NCI-H82 (cell line): ENCODE measurements around the gene ADRB2.
A peak's percentile ranks its signal among the peaks of the same experiment; 100 is the strongest.
"Not testable (repeated sequence)": the region's sequence is repeated elsewhere in the genome, so short reads cannot be mapped to it uniquely, and the experiment has no call there.

Experiments used
- DNase-seq: peaks from one replicate; lab custom pipeline; 2025; lab: John Stamatoyannopoulos, UW

ADRB2 gene

DNA sequence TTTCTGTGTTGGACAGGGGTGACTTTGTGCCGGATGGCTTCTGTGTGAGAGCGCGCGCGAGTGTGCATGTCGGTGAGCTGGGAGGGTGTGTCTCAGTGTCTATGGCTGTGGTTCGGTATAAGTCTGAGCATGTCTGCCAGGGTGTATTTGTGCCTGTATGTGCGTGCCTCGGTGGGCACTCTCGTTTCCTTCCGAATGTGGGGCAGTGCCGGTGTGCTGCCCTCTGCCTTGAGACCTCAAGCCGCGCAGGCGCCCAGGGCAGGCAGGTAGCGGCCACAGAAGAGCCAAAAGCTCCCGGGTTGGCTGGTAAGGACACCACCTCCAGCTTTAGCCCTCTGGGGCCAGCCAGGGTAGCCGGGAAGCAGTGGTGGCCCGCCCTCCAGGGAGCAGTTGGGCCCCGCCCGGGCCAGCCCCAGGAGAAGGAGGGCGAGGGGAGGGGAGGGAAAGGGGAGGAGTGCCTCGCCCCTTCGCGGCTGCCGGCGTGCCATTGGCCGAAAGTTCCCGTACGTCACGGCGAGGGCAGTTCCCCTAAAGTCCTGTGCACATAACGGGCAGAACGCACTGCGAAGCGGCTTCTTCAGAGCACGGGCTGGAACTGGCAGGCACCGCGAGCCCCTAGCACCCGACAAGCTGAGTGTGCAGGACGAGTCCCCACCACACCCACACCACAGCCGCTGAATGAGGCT, at the start of gene ADRB2:
TSS of gene ADRB2 (plus strand) at position 559 of the 686 bp plus-strand sequence. CDS start 221 bp downstream, outside the sequence.
- peak; percentile 89 for DNase-seq

DNA sequence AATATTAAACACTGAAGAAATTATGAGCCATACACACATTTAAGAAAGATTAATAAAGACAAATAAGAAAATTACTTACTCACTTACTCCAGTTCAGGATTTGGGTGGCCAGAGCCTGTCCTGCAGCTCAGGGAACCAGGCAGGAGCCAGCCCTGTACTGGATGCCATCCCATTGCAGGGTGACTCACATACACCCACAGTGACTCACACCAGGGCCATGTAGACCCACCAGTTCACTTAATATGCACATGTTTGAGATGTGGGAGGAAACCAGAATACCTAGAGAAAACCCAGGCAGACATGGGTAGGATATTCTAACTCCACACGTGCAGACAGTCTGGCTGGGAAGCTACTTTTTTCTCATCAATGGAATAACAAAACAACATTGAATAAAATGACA, 49.6 kb upstream of the ADRB2 start:
- no peak for DNase-seq

DNA sequence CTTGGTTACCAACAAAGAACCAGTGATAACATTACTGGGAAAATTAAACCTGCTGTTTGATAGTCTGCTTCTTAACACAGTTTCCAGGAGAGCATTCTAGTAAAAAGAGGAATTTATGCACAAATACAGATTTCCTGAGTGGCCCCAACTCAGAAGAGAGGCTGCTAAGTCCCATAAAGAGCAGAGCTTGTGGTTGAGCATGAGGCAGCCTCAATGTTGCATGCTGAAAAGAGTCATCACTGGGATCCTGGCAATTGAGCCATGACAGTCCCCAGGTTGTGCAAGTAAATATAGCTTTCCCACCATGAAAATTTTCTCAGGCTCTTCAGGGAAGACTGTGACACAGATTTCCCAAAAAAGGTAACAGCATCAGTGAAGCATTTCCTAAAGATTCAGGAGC, 47.5 kb upstream of the ADRB2 start:
- no peak for DNase-seq

DNA sequence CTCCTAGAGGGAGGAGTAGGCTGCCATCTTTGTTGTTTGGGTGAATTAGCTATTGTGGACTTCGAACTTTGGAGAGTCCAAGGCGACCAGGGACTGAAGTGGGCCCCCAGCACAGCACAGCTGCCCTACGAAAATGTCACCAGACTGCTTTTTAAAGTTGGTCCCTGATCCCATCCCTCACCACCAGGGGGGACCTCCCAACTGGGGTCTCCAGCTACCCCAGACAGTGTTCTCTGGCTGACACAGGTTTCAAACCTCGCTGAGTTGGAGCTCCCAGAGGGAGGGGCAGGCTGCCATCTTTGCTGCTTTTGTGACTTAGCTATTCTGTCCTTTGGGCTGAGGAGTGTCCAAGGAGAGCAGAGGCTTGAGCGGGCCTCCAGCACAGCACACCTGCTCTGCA, 45.7 kb upstream of the ADRB2 start:
- no peak for DNase-seq

DNA sequence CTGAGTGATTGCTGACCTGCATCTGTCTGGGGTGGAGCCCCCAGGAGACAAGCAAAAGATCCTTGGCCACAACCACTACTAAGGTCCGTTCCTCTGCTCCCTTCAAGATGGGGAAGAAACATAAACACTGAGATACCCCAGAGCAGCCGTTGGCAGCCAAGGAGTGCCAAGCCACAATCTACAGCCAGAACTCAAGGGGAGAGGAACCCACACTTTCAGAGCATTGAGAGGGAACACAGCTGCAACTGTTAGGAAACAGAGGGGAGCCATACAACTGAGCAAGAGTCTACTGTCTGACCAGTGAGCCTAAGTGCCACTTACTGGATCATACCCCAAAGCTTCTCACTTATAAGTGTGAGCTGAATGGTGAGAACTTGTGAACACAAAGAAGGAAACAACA, 44.6 kb upstream of the ADRB2 start:
- DNase-seq = no peak

DNA sequence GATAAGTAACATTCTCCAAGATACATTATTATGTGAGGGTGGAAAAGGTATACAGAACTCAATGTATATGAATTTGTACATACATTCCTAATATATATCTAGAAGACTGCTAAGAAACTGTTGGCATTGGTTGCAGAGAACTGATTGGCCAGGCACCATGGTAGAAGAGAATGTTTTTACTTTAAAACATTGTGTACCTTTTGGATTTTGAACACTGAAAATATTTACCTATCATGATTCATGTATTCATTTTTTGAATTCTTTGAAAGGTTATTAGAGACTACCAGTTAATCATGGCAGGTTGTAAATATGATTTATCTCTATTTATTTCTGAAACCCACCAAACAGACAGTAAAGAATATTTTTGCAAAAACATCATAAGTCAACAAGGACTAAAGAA, 41.2 kb upstream of the ADRB2 start:
- no peak for DNase-seq

DNA sequence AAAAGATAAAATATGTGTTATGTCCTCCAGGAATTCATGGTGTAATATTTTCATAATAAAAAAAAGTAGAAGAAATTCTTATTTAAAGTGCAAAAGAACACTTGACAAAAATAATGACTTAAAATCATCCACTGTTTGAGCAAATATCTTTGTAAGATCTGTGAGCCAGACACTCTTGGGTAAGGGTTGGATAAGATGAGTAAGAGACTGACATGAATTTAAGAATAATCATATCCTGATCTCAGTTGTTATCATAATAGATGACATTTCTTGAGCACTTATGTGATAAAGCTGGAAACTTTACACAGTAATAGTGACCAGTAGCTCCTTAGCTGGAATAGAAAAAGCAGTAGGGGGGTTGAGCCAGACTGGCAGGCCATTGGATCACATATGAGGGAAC, 40.0 kb upstream of the ADRB2 start:
- DNase-seq = no peak

DNA sequence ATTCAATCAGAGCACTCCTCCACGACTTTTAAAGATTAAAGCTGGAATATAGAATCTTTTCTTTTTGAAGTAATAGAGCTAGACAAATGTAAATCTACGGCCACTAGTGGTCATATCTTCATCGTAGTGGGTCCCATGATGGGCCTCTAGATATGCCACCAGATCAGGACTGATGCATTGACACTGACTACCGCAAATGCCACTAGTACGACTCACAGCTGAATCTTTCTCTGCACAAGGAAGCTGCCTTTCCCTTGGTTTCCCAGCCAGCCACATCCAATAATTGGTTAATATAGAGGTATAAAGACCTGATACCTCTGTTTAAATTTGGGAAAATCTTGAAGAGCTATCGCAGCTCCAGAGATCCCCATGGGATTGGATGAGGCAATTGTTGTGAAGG, 37.8 kb upstream of the ADRB2 start:
- DNase-seq = no peak

DNA sequence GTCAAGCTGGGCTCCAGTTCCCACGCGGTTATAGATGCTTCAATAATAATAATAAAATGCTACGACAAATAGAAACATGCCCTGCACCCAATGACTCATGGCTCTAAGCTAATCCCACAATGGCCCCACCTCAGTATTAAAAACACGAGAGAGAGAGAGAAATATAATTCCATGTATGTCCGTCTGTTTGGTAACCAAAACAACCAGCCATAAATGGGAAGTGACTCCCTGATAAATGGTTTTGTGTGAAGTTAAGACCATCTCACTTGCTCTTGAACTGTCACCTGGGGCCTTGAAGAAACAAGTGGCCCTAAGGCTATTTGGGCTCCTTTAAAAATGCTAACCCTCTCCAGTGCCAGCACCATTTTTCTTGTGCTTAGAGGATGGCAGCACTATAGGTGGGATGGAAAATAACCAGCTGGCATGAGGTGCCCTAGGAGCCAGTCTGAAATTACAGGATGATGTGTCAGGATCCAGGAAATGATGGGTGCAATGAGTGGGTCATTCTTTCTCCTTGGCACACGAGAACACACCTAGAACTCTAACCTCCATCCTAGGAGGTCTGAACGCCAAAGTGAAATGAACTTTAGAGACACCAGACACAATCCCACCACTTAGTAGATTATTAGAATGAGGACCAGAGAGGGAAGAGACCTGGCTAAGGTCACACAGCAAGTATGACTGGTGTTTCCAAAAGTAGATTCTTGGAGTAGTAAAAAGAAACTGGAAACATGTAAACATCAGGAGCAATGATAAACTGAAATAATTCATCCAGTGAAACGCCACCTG, 35.7 kb upstream of the ADRB2 start:
- DNase-seq = no peak

DNA sequence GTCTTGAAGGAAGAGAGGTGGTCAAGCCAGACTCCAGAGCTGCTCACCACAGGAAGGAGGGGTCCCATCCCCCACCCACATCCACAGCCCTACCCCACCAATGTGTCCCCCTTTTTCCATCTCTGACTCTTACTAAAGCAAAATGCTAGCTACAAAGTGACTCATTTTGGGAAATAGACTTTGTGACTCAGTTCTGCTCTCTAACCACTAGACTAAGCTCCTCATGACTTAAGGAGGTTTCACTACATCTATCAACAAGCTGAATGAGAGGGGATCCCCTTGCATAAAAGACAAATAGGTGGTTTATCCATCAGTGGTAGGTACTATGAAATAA, 35.1 kb upstream of the ADRB2 start:
- DNase-seq = no peak

DNA sequence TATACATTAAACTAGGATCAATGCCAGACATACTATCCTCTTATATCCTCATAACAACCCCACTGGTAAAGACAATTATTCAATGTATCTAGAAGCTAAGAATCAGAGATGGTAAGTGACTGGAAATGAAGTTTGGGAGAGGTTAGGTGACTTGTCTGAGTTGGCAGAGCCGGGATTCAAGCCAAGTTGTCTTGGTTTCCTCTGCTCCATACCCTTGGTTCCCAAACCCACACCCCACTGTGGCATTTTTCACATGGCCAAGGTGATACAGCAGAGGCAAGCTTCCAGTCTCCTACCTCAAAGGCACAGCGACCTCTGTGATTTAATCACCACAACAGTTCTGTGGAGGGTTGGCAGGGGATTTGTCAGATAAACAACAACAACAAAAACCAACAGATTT, 34.7 kb upstream of the ADRB2 start:
- DNase-seq = no peak

DNA sequence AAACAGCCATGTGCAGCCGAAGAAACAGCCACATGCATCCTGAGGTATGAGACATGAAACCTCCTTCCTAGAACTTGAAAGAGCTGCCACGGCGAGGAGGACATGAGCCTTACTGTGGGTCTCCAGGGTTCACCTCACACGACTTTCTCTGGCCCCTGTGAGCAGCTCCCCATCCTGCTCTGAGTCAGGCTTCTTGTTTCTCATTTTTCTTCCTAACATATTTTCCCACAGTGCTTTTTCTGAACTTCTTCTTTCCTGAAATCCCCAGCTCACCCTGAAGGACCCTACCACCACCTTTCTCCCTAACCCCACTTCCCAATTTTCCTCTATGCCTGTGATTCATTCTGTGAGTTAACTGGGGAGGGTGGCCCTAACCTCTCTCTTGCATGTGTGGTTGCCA, 33.7 kb upstream of the ADRB2 start:
- DNase-seq = no peak

DNA sequence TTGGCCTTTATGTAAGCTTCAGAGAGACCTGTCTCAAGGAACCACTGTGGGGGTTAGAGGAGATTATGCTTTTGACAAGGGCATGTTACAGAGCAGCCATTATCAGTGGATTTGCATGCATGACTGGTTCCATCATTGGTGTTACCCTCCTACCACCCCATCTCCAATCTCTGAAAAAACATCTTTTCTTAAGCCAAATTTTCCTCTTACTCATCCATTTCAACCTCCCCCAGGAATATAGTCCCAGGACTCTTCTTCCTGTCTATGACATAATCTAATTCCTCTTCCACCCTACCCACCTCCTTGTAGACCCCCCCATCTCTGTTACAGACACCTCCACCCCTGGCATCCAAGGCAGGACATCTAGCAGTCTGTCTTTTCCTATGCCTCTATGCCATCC, 33.1 kb upstream of the ADRB2 start:
- DNase-seq = no peak

DNA sequence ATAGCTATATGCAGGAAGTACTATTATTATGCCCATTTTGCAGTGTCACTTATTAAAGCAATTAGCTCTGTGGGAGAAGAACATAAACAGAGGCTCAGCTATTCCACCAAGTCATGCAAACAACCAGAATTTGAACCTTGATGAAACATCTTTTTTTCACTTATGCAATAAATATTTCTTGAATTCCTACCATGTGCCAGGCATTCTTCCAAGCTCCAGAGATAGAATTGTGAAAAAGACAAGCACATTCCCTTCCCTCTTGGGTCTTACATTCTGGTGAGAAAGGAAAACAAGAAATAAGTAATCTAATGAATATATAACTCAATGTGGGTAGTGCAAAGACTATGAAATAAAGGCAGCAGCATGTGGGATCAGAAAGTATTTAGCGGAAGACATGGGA, 32.1 kb upstream of the ADRB2 start:
- DNase-seq = no peak

DNA sequence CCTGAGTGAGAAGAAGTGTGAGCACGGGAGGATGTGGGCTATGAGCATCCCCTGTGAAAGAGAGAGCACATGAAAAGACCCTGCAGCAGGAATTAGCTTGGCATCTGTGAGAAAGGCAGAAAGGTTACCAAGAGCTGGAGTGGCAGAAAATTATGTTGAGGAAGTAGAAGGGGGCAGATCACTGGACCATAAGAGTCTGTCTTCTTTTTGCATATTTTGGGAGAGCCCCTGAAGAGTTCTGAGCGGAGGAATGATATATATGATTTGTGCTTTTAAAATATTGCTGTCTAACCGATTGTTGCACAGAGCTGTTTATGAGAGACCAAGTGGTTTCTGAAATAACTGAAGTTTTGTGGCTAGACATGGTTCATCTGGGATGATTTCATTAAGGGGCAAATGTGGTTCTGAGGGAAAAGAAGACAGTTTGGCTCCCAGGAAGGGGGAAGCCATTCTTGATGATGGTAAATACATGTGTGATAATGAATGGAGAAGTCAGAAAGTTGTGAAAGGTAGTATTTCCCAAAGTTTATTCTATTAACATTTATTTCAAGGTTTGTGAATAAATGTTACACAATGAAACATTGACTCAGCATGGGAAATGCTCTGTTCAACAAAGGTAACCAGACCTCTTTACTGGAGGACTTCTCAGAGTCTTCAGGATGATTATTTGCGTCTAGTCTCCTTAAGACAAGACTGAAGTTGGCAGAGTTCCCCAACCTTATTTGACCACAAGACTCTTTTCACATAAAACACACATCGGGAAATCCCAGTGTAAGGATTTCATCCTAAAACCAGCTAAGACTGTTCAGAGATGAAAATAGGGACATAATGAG, 31.5 kb upstream of the ADRB2 start:
- DNase-seq = no peak

DNA sequence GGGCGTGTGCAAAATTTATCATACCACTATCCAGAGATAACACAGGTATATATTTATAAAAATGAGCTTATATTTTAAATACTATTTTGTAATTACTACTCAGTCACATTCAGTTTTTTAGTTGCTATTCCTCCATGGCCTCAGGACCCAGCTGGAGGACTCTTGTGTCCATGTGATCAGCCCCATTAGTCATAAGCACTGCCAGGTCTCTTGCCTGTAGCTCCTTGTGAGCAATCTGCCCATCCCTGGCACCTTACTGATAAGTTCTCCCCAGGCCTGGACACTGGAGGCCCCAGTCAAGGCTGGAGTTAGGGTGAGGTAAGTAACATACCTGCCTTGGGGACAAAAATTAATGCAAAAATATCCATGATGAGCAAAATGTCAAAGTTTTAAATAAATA, 29.5 kb upstream of the ADRB2 start:
- no peak for DNase-seq

DNA sequence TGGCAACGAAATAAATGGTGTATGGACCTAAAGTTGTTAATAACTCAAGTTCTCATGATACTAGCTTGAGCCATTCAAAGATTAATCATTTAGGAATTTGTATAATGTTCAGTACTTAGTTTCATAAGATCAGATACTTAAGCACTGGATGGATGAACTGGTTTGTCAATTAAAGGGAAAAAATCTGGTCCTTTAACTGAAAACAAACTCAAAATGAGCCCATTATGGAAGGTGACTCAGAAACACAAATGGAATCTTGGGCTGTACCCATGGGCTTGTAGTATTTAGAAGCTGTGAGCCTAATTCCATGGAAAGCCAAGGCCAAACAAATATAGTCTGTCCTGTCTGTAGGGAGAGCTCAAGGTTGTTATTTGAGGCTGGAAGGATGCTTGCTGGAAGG, 27.6 kb upstream of the ADRB2 start:
- no peak for DNase-seq

DNA sequence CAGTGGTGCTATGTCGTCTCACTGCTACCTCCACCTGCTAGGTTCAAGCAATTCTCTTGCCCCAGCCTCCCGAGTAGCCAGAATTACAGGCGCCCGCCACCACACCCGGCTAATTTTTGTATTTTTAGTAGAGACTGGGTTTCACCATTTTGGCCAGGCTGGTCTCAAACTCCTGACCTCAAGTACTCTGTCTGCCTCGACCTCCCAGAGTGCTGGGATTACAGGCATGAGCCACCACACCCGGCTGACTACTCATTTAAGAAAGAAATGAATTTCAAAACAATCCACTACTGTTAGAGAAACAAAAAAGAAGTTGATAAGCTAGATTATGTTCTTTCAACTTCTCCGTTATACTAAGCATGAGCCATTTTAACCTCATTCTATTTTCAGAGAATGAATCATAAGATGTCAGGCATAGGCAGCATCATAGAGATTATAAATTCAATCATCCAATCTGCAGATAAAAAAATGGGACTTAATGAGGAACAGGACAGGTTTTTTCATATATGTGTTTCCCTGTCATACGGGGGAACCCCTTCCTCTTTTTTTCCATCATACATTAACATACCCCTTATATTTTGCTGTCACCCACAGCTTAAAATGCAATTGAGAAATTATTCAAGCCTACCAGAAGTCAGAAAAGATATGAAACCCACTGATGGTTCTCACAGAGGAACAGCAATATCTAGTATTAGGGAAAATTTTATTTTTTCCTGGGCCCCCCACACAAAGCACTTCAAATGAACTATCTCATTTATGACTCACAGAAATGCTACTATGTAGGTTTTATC, 26.5 kb upstream of the ADRB2 start:
- DNase-seq = no peak

DNA sequence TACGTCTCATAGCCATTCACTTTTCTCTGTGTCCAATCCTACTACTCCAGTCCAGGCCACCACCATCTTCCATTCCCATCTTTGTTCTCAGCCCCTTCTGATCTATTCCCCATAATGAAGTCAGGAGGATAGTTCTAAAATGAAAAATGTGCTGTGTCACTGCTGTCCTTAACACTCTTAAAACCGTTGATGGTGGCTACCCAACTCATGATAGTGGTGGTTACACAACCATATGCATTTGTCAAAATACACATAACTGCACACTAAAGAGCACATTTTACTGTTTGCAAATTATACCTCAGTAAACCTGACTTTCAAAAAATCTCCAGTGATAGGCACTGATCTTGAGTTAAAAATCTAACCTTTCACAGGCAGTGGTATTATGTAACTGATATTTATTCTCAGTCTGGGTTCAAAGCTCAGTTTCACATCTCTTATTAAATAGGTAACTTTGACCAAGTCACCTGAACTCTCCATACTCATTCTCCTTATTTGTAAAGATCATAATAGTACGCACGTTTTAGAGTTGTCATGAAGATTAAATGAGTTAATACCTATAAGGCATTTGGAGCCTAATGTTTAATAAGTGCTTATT, 24.6 kb upstream of the ADRB2 start:
- DNase-seq = no peak

DNA sequence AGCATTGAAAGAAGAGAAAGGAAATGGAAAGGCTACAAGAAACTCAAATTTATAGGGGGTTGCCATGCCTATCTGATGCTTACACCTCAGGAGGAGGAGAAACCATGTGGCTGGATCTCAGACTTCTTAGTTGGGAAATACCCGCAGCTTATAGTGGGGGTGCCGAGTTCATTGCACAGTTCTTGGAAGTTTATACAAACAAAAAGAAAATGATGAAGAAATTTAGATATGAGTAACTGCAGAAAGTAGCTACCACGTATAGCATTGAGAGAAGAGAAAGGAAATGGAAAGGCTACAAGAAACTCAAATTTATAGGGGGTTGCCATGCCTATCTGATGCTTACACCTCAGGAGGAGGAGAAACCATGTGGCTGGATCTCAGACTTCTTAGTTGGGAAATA, 23.0 kb upstream of the ADRB2 start:
- not testable (repeated sequence) for DNase-seq

DNA sequence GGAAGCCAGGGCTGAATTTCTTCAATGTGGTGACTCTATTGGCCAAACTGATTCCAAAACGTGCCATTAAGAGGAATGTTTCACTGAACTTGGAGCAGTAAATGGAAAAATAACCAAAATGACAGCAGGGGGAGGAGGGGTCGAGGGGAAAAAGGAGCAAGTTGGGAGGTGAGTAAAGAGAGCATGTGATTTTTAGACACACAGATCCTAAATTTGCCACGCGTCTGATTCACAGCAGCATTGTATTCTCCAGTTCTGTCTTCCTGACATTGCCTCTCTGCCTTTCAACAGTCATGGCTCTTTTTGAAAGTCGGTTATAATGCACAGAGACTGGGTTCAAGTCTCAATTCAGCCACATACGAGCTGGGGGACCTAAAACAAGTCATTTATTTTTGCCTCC, 22.0 kb upstream of the ADRB2 start:
- DNase-seq = no peak
